Stimulated activated CD4-positive, alpha-beta T cell treated with anti-CD3 and anti-CD28 coated beads, Interleukin-2, amount 100 ng/mL, for 48 hours (primary cell): ENCODE results near the gene HEATR5A.
"Not testable (repeated sequence)": the region's sequence is repeated elsewhere in the genome, so short reads cannot be mapped to it uniquely, and the experiment has no call there.

Experiments
- DNase-seq, 2 donors: peaks; one replicate each; pipeline ENCODE4 v3.0.0-alpha.2; 2020

The HEATR5A gene

DNA sequence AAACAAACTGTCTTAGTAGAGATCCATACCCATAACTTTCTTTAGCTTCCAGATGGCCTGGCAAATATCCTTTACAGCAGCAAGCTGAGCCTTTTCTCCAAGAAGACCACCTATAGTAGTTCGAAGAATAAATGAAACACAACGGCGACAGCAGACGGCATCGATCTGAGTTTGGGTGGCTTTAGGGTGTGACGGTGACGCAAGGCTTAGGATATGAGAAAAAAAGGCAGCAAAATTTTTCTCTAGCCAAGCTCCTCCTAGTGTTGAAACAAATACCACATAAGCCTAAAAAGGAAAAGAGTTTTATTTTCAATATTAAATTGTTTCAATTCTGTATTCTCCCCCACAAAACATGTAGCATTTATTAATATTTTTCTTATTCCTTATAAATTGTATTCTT is 33.3 kb downstream of the HEATR5A start:
- no peak for DNase-seq

GRCh38 chr14:31386271-31386670 is 34.1 kb downstream of the HEATR5A start:
- no peak for DNase-seq

DNA sequence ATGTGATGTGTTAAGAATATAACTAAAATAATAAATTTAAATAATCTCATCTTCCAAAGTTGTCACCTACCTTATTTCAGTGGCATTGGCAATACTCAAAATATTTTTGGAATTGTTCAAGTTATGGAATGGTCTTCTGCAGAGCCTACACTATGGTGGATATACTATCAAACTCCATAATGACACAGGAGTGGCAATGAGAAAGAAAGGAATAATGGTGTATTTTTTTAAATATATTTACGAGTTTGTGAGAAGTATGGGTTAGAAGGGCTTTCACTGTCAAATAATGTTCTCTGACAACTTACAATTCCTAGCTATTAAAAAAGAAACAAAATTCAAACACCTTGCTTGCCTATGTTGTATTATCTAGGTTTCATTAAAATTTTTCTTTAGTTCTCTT is 38.1 kb downstream of the HEATR5A start:
- no peak for DNase-seq

DNA sequence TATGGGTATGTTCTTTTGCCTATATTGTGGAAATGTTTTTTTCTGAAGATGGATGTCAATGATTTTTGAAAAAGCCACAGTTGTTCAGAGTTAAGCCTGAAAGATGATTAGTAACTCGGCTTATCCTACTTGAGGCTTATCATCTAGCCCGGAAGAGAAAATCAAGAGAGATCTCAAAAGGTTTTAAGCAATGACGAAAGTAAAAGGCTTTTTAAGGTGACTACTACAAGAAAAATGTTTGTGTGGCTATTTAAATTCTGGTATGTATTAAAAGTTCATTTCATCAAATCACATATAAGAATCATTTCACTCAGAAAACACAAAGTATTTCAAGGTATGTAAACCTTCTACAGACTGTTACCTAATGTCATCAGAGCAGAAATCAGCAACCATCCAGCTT is 40.2 kb downstream of the HEATR5A start:
- no peak for DNase-seq

GRCh38 chr14:31379125-31379947 is 41.0 kb downstream of the HEATR5A start:
- DNase-seq, result not testable (repeated sequence)

GRCh38 chr14:31377433-31377832 is 42.9 kb downstream of the HEATR5A start:
- DNase-seq, result no peak

- no peak for DNase-seq
Observed at GRCh38 chr14:31371646-31372045, 48.7 kb downstream of the HEATR5A start.

- DNase-seq, result no peak
Observed at GRCh38 chr14:31363331-31364073, 56.8 kb downstream of the HEATR5A start.

GRCh38 chr14:31362746-31363145 is 57.6 kb downstream of the HEATR5A start:
- DNase-seq, result no peak

- not testable (repeated sequence) for DNase-seq
Observed at GRCh38 chr14:31361761-31362160, 58.6 kb downstream of the HEATR5A start.

DNA sequence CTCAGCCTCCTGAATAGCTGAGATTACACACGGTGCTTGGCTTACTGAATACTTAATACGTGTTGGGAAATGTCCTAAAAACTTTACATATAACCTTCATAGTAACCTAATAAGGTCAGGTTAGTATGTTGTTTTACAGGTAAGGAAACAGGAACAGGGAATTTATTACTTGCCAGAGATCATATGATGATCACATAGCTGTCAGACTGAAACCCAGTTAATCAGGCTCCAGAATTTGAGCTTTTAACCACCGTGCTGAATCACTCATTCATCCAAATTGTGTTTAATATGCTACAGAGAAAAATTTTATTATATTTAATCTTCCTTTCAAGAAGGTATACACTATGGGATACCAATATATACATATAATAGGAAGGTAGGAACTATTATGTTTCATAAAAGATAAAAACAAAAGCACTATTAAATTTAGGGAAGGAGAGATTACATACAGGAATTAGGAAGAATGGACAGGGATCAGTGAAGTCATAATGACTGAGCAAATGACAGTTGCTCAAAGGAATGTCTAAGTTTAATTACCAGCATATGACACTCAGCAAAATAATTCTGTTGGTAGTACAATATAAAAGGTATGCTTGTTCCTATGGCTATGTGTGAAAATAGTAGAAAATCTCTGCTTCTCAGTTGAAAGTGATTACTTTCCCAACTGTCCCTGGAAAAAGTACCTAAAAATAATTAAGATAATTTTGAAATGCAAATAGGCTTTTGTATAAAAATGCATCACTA is 59.3 kb downstream of the HEATR5A start:
- no peak for DNase-seq

DNA sequence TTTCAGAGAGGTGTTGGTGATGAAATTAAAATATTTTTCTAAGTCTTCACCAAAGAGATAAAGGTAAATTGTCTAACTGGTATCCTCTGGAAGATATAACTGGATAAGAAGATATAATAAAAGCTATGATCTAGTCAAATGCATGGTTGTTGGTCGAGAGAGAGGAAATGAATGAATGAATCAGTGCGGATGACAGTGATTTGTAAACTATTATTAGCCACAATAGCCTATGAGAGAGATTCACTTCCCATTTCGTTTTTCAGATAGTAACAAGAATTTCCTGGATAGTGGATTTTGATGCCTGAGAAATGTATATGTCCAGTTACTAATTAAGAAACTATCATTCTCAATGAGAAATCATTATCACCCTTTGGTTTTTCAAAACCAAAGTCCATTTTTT is 63.1 kb downstream of the HEATR5A start:
- DNase-seq, result no peak

- DNase-seq, result no peak
Observed at GRCh38 chr14:31346097-31346496, 74.3 kb downstream of the HEATR5A start.

DNA sequence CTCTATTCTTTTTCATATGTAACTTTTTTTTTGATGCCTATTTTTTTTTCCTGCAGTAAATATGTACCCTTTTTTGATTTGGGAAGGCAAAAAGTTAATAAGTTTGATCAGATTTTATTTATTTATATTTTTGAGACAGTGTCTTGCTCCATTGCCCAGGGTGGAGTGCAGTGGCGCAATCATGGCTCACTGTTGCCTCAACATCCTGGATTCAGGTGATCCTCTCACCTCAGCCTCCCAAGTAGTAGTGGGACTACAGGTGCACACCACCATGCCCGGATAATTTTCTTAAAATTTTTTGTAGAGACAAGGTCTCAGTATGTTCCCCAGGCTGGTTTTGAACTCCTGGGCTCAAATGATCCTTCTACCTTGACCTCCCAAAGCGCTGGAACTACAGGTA is 79.1 kb downstream of the HEATR5A start:
- no peak for DNase-seq

DNA sequence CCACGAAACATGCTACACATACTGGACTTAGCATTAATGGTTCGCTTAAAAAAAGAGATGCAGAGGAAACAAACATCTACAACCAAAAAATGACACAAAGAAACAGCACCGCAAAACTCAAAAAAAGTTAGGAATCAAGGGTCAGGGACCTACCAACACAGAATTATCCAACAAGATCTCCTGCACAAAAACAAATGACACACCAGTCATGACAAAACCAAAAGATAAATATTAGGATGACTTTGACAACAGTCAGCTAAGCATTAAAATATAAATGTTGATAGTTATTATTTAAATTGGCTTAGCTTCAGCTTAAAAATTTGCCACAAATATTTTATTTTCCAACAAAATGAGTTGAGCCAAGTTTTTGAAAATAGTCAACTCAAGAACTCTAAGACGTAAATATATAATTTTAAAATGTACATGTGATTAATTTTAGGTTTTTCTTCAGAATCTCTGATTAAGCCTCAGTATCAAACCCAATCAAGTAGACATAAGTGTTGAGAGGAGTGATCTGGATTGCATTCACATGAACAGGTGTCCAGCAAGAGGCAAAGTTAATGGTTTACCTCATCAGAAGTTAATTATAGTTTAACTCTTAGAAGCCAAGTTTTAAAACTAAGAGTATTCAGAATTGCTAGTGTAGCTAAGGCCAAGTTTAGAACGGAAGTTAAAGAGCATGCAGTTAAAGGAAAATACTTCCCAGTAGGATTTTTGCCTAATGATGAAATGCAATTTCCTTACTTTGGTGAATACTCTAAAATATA is 79.9 kb downstream of the HEATR5A start:
- no peak for DNase-seq

- no peak for DNase-seq
Observed at GRCh38 chr14:31339743-31340142, 80.6 kb downstream of the HEATR5A start.

DNA sequence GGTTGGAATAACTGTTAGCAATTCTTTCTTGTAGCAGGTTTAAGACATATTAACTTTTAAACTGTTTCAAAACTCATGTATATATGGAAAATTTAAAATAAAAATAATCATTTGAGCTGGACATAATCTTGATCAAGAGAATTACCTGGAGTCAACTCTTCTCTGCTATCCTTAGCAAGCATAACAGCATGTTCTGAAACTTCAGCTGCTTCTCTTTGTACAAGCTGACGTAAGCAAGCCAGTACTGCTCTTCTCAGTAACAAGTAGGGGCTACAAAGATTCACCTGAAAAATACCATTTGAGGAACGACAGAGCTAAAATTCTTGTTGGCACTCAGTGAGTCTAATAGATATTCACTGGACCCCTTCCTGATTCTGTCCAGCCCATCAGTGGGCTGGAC is 83.0 kb downstream of the HEATR5A start:
- DNase-seq, result no peak

DNA sequence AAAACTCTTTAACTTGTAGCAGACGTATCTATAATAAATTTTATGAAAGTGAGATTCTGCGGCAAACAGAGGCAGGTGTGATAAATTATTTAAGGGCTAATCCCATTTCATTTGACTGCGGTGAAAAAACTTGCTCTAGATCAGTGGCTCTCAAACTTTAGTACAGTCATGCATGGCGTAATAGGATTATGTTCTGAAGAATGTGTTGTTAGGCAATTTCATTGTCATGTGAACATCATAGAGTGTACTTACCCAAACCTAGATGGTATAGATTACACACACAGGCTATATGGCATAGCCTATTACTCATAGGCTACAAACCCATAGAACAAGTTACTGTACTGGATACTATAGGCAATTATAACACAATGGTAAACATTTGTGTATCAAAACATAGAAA is 83.7 kb downstream of the HEATR5A start:
- DNase-seq, result no peak

DNA sequence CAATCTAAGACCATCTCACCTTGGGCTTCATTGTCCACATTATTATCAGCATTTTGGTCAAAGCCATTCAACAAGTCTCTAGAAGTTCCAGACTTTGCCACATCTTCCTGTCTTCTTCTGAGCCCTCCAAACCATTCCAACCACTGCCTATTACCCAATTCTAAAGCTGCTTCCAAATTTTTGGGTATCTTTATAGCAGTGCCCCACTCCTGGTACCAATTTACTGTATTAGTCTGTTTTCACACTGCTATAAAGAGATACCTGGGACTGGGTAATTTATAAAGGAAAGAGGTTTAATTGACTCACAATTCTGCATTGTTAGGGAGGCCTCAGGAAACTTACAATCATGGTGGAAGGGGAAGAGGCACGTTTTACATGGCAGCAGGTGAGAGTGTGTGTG is 89.0 kb downstream of the HEATR5A start:
- DNase-seq, result not testable (repeated sequence)

- not testable (repeated sequence) for DNase-seq
Observed at GRCh38 chr14:31329876-31330521, 90.4 kb downstream of the HEATR5A start.

- DNase-seq, result no peak
Observed at GRCh38 chr14:31326111-31326510, 94.2 kb downstream of the HEATR5A start.

GRCh38 chr14:31323419-31323818 is 96.9 kb downstream of the HEATR5A start:
- no peak for DNase-seq
